ACC112 (cell line): ENCODE data around the gene NDUFV1.
"Not testable (repeated sequence)": the region's sequence is repeated elsewhere in the genome, so short reads cannot be mapped to it uniquely, and the experiment has no call there.

Source experiments
- H2AFZ ChIP-seq: fragments of 200-600 bp; sonication (generic); one replicate; pipeline ENCODE4 v1.6.0; 2017; ENCODE audit warnings: antibody characterized with exemption, low read length; ENCODE audit not compliant: unreplicated experiment
- H3K27ac ChIP-seq: fragments of 200-600 bp; sonication (generic); 2 replicates; pipeline ENCODE4 v1.5.1; 2014; ENCODE audit warnings: low read depth, mild to moderate bottlenecking, antibody characterized with exemption, low read length, moderate library complexity
- H3K27me3 ChIP-seq: fragments of 200-600 bp; sonication (generic); 2 replicates; pipeline ENCODE4 v1.6.1; 2014; ENCODE audit warnings: mild to moderate bottlenecking, antibody characterized with exemption, low read length, moderate library complexity, mixed read lengths; ENCODE audit not compliant: insufficient read depth
- H3K36me3 ChIP-seq: fragments of 200-600 bp; sonication (generic); 2 replicates; pipeline ENCODE4 v1.6.1; 2016; ENCODE audit warnings: mild to moderate bottlenecking, antibody characterized with exemption, low read length, moderate library complexity, mixed read lengths; ENCODE audit not compliant: insufficient read depth
- H3K4me1 ChIP-seq: fragments of 200-600 bp; sonication (generic); one replicate; pipeline ENCODE4 v1.6.1; 2016; ENCODE audit warnings: low read length, mixed read lengths; ENCODE audit not compliant: insufficient read depth, unreplicated experiment, control insufficient read depth
- H3K4me3 ChIP-seq: fragments of 200-600 bp; sonication (generic); 2 replicates; pipeline ENCODE4 v1.5.1; 2014; ENCODE audit warnings: mild to moderate bottlenecking, low read depth, low read length
- H3K79me2 ChIP-seq: fragments of 200-600 bp; sonication (generic); one replicate; pipeline ENCODE4 v1.6.0; 2016; ENCODE audit warnings: low read length; ENCODE audit not compliant: control insufficient read depth, unreplicated experiment, insufficient read depth

The NDUFV1 gene

GRCh38 chr11:67604119-67604518 is 2.6 kb upstream of the NDUFV1 start:
- H3K4me3 ChIP-seq, H3K36me3 ChIP-seq, H2AFZ ChIP-seq, H3K4me1 ChIP-seq, H3K27ac ChIP-seq: not testable (repeated sequence)
- H3K79me2 ChIP-seq: peaks cover 16% of the 10 kb centered on the region
- H3K27me3 ChIP-seq: peaks cover 20% of the 10 kb centered on the region

- H3K27me3 ChIP-seq: peaks cover 17% of the 10 kb centered on the region
- H3K4me1 ChIP-seq: peaks cover 8% of the 10 kb centered on the region
- H3K27ac ChIP-seq: no peak overlapping the region
- H3K79me2 ChIP-seq: peaks cover 16% of the 10 kb centered on the region
- peaks cover 8% of the 10 kb centered on the region; the same call in 1 of the 2 replicates for H3K36me3 ChIP-seq
- no peak overlapping the region for H2AFZ ChIP-seq
- H3K4me3 ChIP-seq: no peak overlapping the region
Measured at GRCh38 chr11:67604815-67605214, 1.9 kb upstream of the NDUFV1 start.

GRCh38 chr11:67605231-67606011 is 1.3 kb upstream of the NDUFV1 start:
- peak overlapping the region; percentile 41 for H2AFZ ChIP-seq
- H3K27ac ChIP-seq: no peak overlapping the region
- peaks cover 8% of the 10 kb centered on the region; the same call in 1 of the 2 replicates for H3K36me3 ChIP-seq
- peaks cover 16% of the 10 kb centered on the region for H3K79me2 ChIP-seq
- H3K4me1 ChIP-seq: peaks cover 8% of the 10 kb centered on the region
- H3K4me3 ChIP-seq: no peak overlapping the region; the same call in 1 of the 2 replicates
- H3K27me3 ChIP-seq: peaks cover 12% of the 10 kb centered on the region

- Histone ChIP-seq H2AFZ (peak overlapping the region; percentile 94), H3K27ac (no peak overlapping the region), H3K4me3 (peak overlapping the region; percentile 94)
Measured at GRCh38 chr11:67606093-67606491, 644 bp upstream of the NDUFV1 start.

GRCh38 chr11:67607507-67607906 is 771 bp downstream of the NDUFV1 start:
- H3K36me3 ChIP-seq: peaks cover 8% of the 10 kb centered on the region; the same call in 1 of the 2 replicates
- peaks cover 8% of the 10 kb centered on the region for H3K4me1 ChIP-seq

More at GRCh38 chr11:67606093-67606491, 644 bp upstream of the NDUFV1 start:
- Histone ChIP-seq H3K36me3 (peaks cover 8% of the 10 kb centered on the region; the same call in 1 of the 2 replicates), H3K79me2 (peaks cover 16% of the 10 kb centered on the region), H3K27me3 (peaks cover 7% of the 10 kb centered on the region; the same call in 1 of the 2 replicates), H3K4me1 (peaks cover 8% of the 10 kb centered on the region)

GRCh38 chr11:67608486-67608885 is 1.8 kb downstream of the NDUFV1 start:
- no peaks in the 10 kb centered on the region for H3K27me3 ChIP-seq
- peaks cover 8% of the 10 kb centered on the region for H3K4me1 ChIP-seq
- peaks cover 16% of the 10 kb centered on the region for H3K79me2 ChIP-seq
- peaks cover 8% of the 10 kb centered on the region; the same call in 1 of the 2 replicates for H3K36me3 ChIP-seq
- H3K4me3 ChIP-seq: no peak overlapping the region; the same call in 1 of the 2 replicates
- no peak overlapping the region for H3K27ac ChIP-seq
- H2AFZ ChIP-seq: no peak overlapping the region

More at GRCh38 chr11:67607507-67607906, 771 bp downstream of the NDUFV1 start:
- Histone ChIP-seq H3K27me3 (peaks cover 6% of the 10 kb centered on the region; the same call in 1 of the 2 replicates), H3K4me3 (peak overlapping the region; percentile 94), H3K27ac (no peak overlapping the region), H3K79me2 (peaks cover 16% of the 10 kb centered on the region), H2AFZ (peak overlapping the region; percentile 62)

GRCh38 chr11:67609316-67609715 is 2.6 kb downstream of the NDUFV1 start:
- H3K27me3 ChIP-seq: no peaks in the 10 kb centered on the region
- no peak overlapping the region for H3K4me3 ChIP-seq
- H3K27ac ChIP-seq: no peak overlapping the region
- H3K4me1 ChIP-seq: peaks cover 8% of the 10 kb centered on the region
- peaks cover 8% of the 10 kb centered on the region; the same call in 1 of the 2 replicates for H3K36me3 ChIP-seq
- no peak overlapping the region for H2AFZ ChIP-seq
- peaks cover 16% of the 10 kb centered on the region for H3K79me2 ChIP-seq

GRCh38 chr11:67610302-67610868 is 3.6 kb downstream of the NDUFV1 start:
- Histone ChIP-seq H3K4me1 (peaks cover 8% of the 10 kb centered on the region), H3K27me3 (no peaks in the 10 kb centered on the region), H3K4me3 (no peak overlapping the region), H3K79me2 (peaks cover 16% of the 10 kb centered on the region), H2AFZ (no peak overlapping the region), H3K36me3 (peaks cover 8% of the 10 kb centered on the region; the same call in 1 of the 2 replicates), H3K27ac (no peak overlapping the region)

- H3K4me3 ChIP-seq: no peak overlapping the region
- H3K27ac ChIP-seq: no peak overlapping the region
- H3K27me3 ChIP-seq: peaks cover 6% of the 10 kb centered on the region; the same call in 1 of the 2 replicates
- no peak overlapping the region for H2AFZ ChIP-seq
- H3K36me3 ChIP-seq: peaks cover 8% of the 10 kb centered on the region; the same call in 1 of the 2 replicates
- peaks cover 16% of the 10 kb centered on the region for H3K79me2 ChIP-seq
- peaks cover 8% of the 10 kb centered on the region for H3K4me1 ChIP-seq
Measured at GRCh38 chr11:67611165-67611564, 4.4 kb downstream of the NDUFV1 start.

GRCh38 chr11:67611704-67612587 is 5.2 kb downstream of the NDUFV1 start:
- H3K27ac ChIP-seq: no peak overlapping the region
- H2AFZ ChIP-seq: no peak overlapping the region
- no peak overlapping the region for H3K4me3 ChIP-seq
- H3K27me3 ChIP-seq: peaks cover 14% of the 10 kb centered on the region; the same call in 1 of the 2 replicates
- peaks cover 8% of the 10 kb centered on the region for H3K4me1 ChIP-seq
- peaks cover 14% of the 10 kb centered on the region for H3K79me2 ChIP-seq
- H3K36me3 ChIP-seq: peaks cover 8% of the 10 kb centered on the region; the same call in 1 of the 2 replicates
